K562 (cell line): ENCODE data around the gene SAMD9L. TPM values are rescaled to one million over a fixed set of nuclear protein-coding genes. Genes with fewer than 3 reads are reported as not detected.

ENCODE experiments used
- ATAC-seq: fragments of 200-7000 bp; cut with Tn5 transposase; 3 replicates; pipeline ENCODE4 v1.9.1; 2020; ENCODE audit warnings: moderate library complexity
- BruUV-seq: library from RNA; stranded (reverse); fragments of 400-500 nt; replicated peaks from 2 replicates; lab custom pipeline; 2021; lab: Mats Ljungman, UMichigan
- CTCF ChIA-PET: fragments of 300-600 bp; formaldehyde crosslinking; extraction: SDS; loops from one replicate; lab custom pipeline; 2021; ENCODE audit warnings: low intra/inter-chr PET ratio; lab: Yijun Ruan, JAX
- POLR2A ChIA-PET: fragments of 300-600, 350-650 bp; sonication (Branson Sonifier 250); formaldehyde crosslinking; extraction: SDS; loops from one replicate; lab custom pipeline; 2021; ENCODE audit warnings: antibody characterized with exemption, inconsistent platforms; lab: Yijun Ruan, JAX
- DNase-seq, 4 experiments: peaks; one replicate each; pipeline versions ENCODE4 v3.0.0 to v3.0.0-alpha.2; 2011 to 2018; ENCODE audit warnings: low spot score in 3 of 4, mixed read lengths in 3 of 4; ENCODE audit errors: extremely low read depth in 1 of 4
- FAIRE-seq: peaks from 2 replicates; lab custom pipeline; 2011; peaks lifted over from hg19 to GRCh38; lab: Jason Lieb, UNC
- H2AFZ ChIP-seq: 2 replicates; pipeline ENCODE4 v1.6.0; 2011; ENCODE audit warnings: low read depth, low read length, control low read depth, inconsistent platforms
- H3K27ac ChIP-seq: fragments of 200-600 bp; 3 replicates; pipeline ENCODE4 v1.8.0; 2011; ENCODE audit warnings: low read depth, mild to moderate bottlenecking, control low read depth, inconsistent platforms, low read length, moderate library complexity, mixed read lengths; ENCODE audit errors: extremely low read depth
- H3K27me3 ChIP-seq, 2 experiments: fragments of 300-600 bp in 1 of 2; 2 replicates in 1 of 2; 3 replicates in 1 of 2; pipeline versions ENCODE4 v1.6.0 to v1.8.0; 2011; ENCODE audit warnings: inconsistent platforms in 2 of 2, low read length in 2 of 2, mild to moderate bottlenecking in 1 of 2, mixed read lengths in 1 of 2, moderate library complexity in 1 of 2; ENCODE audit not compliant: control insufficient read depth in 2 of 2, insufficient read depth in 2 of 2
- H3K36me3 ChIP-seq: fragments of 300-600 bp; 3 replicates; pipeline ENCODE4 v1.8.0; 2011; ENCODE audit warnings: mild to moderate bottlenecking, low read length, inconsistent platforms; ENCODE audit not compliant: control insufficient read depth, insufficient read depth
- H3K4me1 ChIP-seq, 2 experiments: fragments of 200-600 bp in 1 of 2; replicated peaks in 1 of 2; 2 replicates in 1 of 2; 3 replicates in 1 of 2; pipeline versions ENCODE4 v1.5.1 to v1.8.0; 2011; ENCODE audit warnings: inconsistent platforms in 2 of 2, low read length in 2 of 2, mild to moderate bottlenecking in 1 of 2, mixed read lengths in 1 of 2, moderate library complexity in 1 of 2; ENCODE audit not compliant: control insufficient read depth in 2 of 2, insufficient read depth in 2 of 2
- H3K4me2 ChIP-seq: 2 replicates; pipeline ENCODE4 v1.6.1; 2011; ENCODE audit warnings: low read length, control low read depth, inconsistent platforms, mixed read lengths; ENCODE audit not compliant: insufficient read depth
- H3K4me3 ChIP-seq: fragments of 200-600 bp; sonication (generic), shearing (Covaris generic); 2 replicates; pipeline ENCODE4 v1.5.1; 2016; ENCODE audit warnings: control low read depth, inconsistent platforms
- H3K79me2 ChIP-seq: fragments of 200-600 bp; 3 replicates; pipeline ENCODE4 v1.8.0; 2011; ENCODE audit warnings: low read length, inconsistent platforms; ENCODE audit not compliant: control insufficient read depth, insufficient read depth
- H3K9ac ChIP-seq, 2 experiments: 2 replicates each; pipeline versions ENCODE4 v1.6.0 to v1.6.1; 2011; ENCODE audit warnings: low read depth in 2 of 2, low read length in 2 of 2, control low read depth in 1 of 2, inconsistent platforms in 1 of 2, mild to moderate bottlenecking in 1 of 2, mixed read lengths in 1 of 2; ENCODE audit not compliant: insufficient read depth in 1 of 2
- H3K9me1 ChIP-seq: one replicate; pipeline ENCODE4 v1.6.0; 2011; ENCODE audit warnings: inconsistent platforms, mild to moderate bottlenecking, low read length, moderate library complexity; ENCODE audit not compliant: control insufficient read depth, insufficient read depth
- H3K9me3 ChIP-seq: replicated peaks from 2 replicates; pipeline ENCODE4 v1.5.1; 2011; ENCODE audit warnings: low read depth, low read length, inconsistent platforms; ENCODE audit not compliant: control insufficient read depth, insufficient read depth
- H4K20me1 ChIP-seq: replicated peaks from 2 replicates; pipeline ENCODE4 v1.6.1; 2011; ENCODE audit warnings: low read length, inconsistent platforms, mixed read lengths; ENCODE audit not compliant: control insufficient read depth, insufficient read depth
- CEBPZ ChIP-seq: fragments of 150-350 bp; IDR thresholded peaks from 2 replicates; pipeline ENCODE4 v1.6.1; 2014; ENCODE audit warnings: low read depth, mild to moderate bottlenecking, low read length, borderline replicate concordance
- ESRRB ChIP-seq: fragments of 250-450 bp; sonication (Bioruptor Pico); IDR thresholded peaks from 2 replicates; pipeline ENCODE4 v1.5.0; 2020; ENCODE audit warnings: mild to moderate bottlenecking, moderate library complexity, borderline replicate concordance
- FOXK1 ChIP-seq: sonication (generic); formaldehyde crosslinking; IDR thresholded peaks from 2 replicates; pipeline ENCODE4 v1.8.0; 2022; ENCODE audit warnings: missing genetic modification reagents, mild to moderate bottlenecking, borderline replicate concordance
- PBX2 ChIP-seq, 2 experiments: IDR thresholded peaks in 1 of 2; conservative IDR thresholded peaks in 1 of 2; 2 replicates each; pipeline ENCODE4 v1.6.1; 2016; ENCODE audit warnings: low read depth in 2 of 2, mild to moderate bottlenecking in 1 of 2, missing compliant biosample characterization in 1 of 2, missing genetic modification characterization in 1 of 2, moderate library complexity in 1 of 2
- RAD21 ChIP-seq, 2 experiments: fragments of 250-450 bp in 1 of 2; fragments of 450-650 bp in 1 of 2; sonication (Bioruptor Pico) in 1 of 2; formaldehyde crosslinking in 1 of 2; IDR thresholded peaks in 1 of 2; conservative IDR thresholded peaks in 1 of 2; 2 replicates each; pipeline versions ENCODE4 v1.4.0 to v1.8.0; 2020 to 2022; ENCODE audit warnings: mild to moderate bottlenecking in 2 of 2, moderate library complexity in 1 of 2
- RB1 ChIP-seq: fragments of 450-650 bp; IDR thresholded peaks from 2 replicates; pipeline ENCODE4 v1.6.1; 2017; ENCODE audit warnings: low read depth, mild to moderate bottlenecking
- WGBS: fragments of 100-300 bp; shearing (Covaris generic); methylation state at CpG from one replicate; pipeline ENCODE4 v1.1.6; 2016; ENCODE audit warnings: low coverage, mixed read lengths; ENCODE audit not compliant: insufficient coverage; ENCODE audit errors: missing lambda C conversion rate; 5-methylcytosine and 5-hydroxymethylcytosine counted together
- in situ Hi-C: fragments of 300-500 bp; cut with MboI; formaldehyde crosslinking; loops from 4 replicates; pipeline ENCODE4 v1.15.0; 2018; ENCODE audit warnings: inconsistent platforms, mixed read lengths
- intact Hi-C: fragments of 100-400 bp; cut with micrococcal nuclease; formaldehyde crosslinking; loops from 2 replicates; pipeline ENCODE4 v1.14.2; 2022
- polyA plus RNA-seq, 8 experiments: library from polyadenylated mRNA; depleted of rRNA in 4 of 8; stranded (reverse) in 5 of 8; unstranded in 3 of 8; fragments of >200 nt; fragmentation: Nextera tagmentation in 2 of 8; fragmentation: Illumina TruSeq in 1 of 8; extraction: Ambion mirVana in 2 of 8; extraction: Trizol in 1 of 8; gene quantifications; 2 replicates each; pipeline versions ENCODE4 v1.2.1 to v1.2.3, GENCODE V29; 2011 to 2014; ENCODE audit warnings: inconsistent platforms in 1 of 8, missing spikeins in 1 of 8
- total RNA-seq, 7 experiments: library from RNA; depleted of rRNA in 6 of 7; stranded (reverse); fragments of >200 nt in 6 of 7; fragmentation: Illumina TruSeq in 2 of 7; extraction: Trizol in 2 of 7; gene quantifications; 2 replicates each; pipeline versions ENCODE4 v1.2.1 to v1.2.3, GENCODE V29; 2011 to 2021; ENCODE audit warnings: low replicate concordance in 1 of 7

The SAMD9L gene
- total and polyA plus RNA-seq, 9 of the 15 experiments (the other 6 are each of a cell fraction or from before 2014, with no cell fraction given), result 0.15 to 1.0 (median 0.48) TPM

- H3K9ac ChIP-seq, result no peak overlapping the region
- H3K4me3 ChIP-seq, result no peak overlapping the region
- H3K9me3 ChIP-seq, result no peaks in the 10 kb centered on the region
- CTCF ChIA-PET, result interaction anchor here (1.3 kb wide), 1 partner anchor 372 kb away, joined by 3 read pairs; no protein-coding TSS in a partner anchor
- H3K4me2 ChIP-seq, result no peak overlapping the region
- BruUV-seq, result no TSS peak
- H3K79me2 ChIP-seq, result no peaks in the 10 kb centered on the region
- ATAC-seq, result no peak
- TF ChIP-seq RB1 (no peak), FOXK1 (CRISPR knock-in tag) (no peak)
- TF ChIP-seq, all 486 proteins: peak for 0
- H3K9me1 ChIP-seq, result no peaks in the 10 kb centered on the region
- no peak for FAIRE-seq
- H3K4me1 ChIP-seq, result no peaks in the 10 kb centered on the region
- no peak for DNase-seq
- H4K20me1 ChIP-seq, result no peaks in the 10 kb centered on the region
- POLR2A ChIA-PET, result interaction anchor here (0.6 kb wide), 1 partner anchor 1139 kb away, joined by 3 read pairs; no protein-coding TSS in a partner anchor
- no peak overlapping the region for H3K27ac ChIP-seq
- peaks cover 0 to 2% of the 10 kb centered on the region in 2 experiments; a peak in 1 of 5 replicates for H3K27me3 ChIP-seq
- H3K36me3 ChIP-seq, result no peaks in the 10 kb centered on the region
- intact Hi-C loops (loop anchor here (10.0 kb wide), 1 partner anchor 276 kb away; no protein-coding TSS in a partner anchor), in situ Hi-C loops (loop anchor here (10.0 kb wide), 1 partner anchor 376 kb away; no protein-coding TSS in a partner anchor)
- peak overlapping the region; percentile 33; the same call in 1 of the 2 replicates for H2AFZ ChIP-seq
These were observed 31.0 kb upstream of the SAMD9L start for GRCh38 chr7:93179173-93179572.

- Histone ChIP-seq H3K27me3 (peaks cover 0 to 2% of the 10 kb centered on the region in 2 experiments; a peak in 1 of 5 replicates), H3K9ac (no peak overlapping the region), H3K36me3 (no peaks in the 10 kb centered on the region), H3K4me3 (no peak overlapping the region), H2AFZ (no peak overlapping the region), H3K9me3 (no peaks in the 10 kb centered on the region), H3K79me2 (no peaks in the 10 kb centered on the region), H4K20me1 (no peaks in the 10 kb centered on the region), H3K27ac (no peak overlapping the region), H3K4me1 (no peaks in the 10 kb centered on the region), H3K9me1 (no peaks in the 10 kb centered on the region), H3K4me2 (no peak overlapping the region)
- peak; percentile 84 for ATAC-seq
- ChIA-PET CTCF (interaction anchor here (0.6 to 1.3 kb wide), 4 partner anchors 196 to 1257 kb away, joined by 3 to 4 read pairs (median 3); no protein-coding TSS in a partner anchor), POLR2A (no interaction called here)
- BruUV-seq, result no TSS peak
- WGBS, result 0% methylated on average over 3 of the region's 3 CpGs
- FAIRE-seq, result no peak
- in situ Hi-C loops, result loop anchor here (10.0 kb wide), 1 partner anchor 377 kb away; no protein-coding TSS in a partner anchor
- intact Hi-C loops, result loop anchor here (1.0 to 10.0 kb wide), 5 partner anchors 50 to 373 kb away; partner anchors contain the start of gene VPS50
- peak in 2 of 4 experiments; percentile 25 to 29 for DNase-seq
- peak; percentile 69 to 75 for TF ChIP-seq RAD21 (CRISPR knock-in tag; conservative IDR thresholded peaks at IDR 0.05 in 1 of 2, IDR thresholded peaks at IDR 0.05 in 1 of 2)
- no peak for TF ChIP-seq ESRRB (CRISPR knock-in tag)
- TF ChIP-seq PBX2 (CRISPR knock-in tag; IDR thresholded peaks at IDR 0.05; ENCODE audit: low read depth), result no peak
- no peak for TF ChIP-seq PBX2 (tag; conservative IDR thresholded peaks at IDR 0.05; ENCODE audit: low read depth)
- TF ChIP-seq CEBPZ, result no peak
These were observed 30.0 kb upstream of the SAMD9L start for GRCh38 chr7:93178213-93178612.
